HepG2 (cell line): ENCODE measurements around the gene CREG2. TPM values are rescaled to one million over a fixed set of nuclear protein-coding genes. Genes with fewer than 3 reads are reported as not detected.
A peak's percentile ranks its signal among the peaks of the same experiment; 100 is the strongest.

Experiments
- ARNTL ChIP-seq: sonication (generic); formaldehyde crosslinking; IDR thresholded peaks from 2 replicates; pipeline ENCODE4 v1.4.0; 2020; ENCODE audit warnings: mild to moderate bottlenecking, missing genetic modification reagents
- CAMTA2 ChIP-seq: sonication (generic); formaldehyde crosslinking; IDR thresholded peaks from 2 replicates; pipeline ENCODE4 v1.4.0; 2020; ENCODE audit warnings: mild to moderate bottlenecking, missing genetic modification reagents, borderline replicate concordance
- CBFB ChIP-seq: sonication (generic); formaldehyde crosslinking; IDR thresholded peaks from 2 replicates; pipeline ENCODE4 v1.4.0; 2020; ENCODE audit warnings: missing genetic modification reagents
- CBX2 ChIP-seq, 2 experiments: fragments of 200-600 bp in 1 of 2; sonication (generic); formaldehyde crosslinking in 1 of 2; IDR thresholded peaks; 2 replicates each; pipeline versions ENCODE4 v1.7.0 to v1.8.1; 2018 to 2022; ENCODE audit warnings: low read depth in 2 of 2, low read length in 1 of 2, mild to moderate bottlenecking in 1 of 2, missing genetic modification reagents in 1 of 2
- CCAR2 ChIP-seq: fragments of 200-400 bp; formaldehyde crosslinking; optimal IDR thresholded peaks from 2 replicates; pipeline ENCODE3; 2018; ENCODE audit warnings: low read depth, mild to moderate bottlenecking, low read length, moderate library complexity
- FOXP1 ChIP-seq, 2 experiments: fragments of 450-650 bp in 1 of 2; IDR thresholded peaks; 2 replicates each; pipeline ENCODE4 v1.6.1; 2017 to 2018; ENCODE audit warnings: antibody characterized with exemption in 1 of 2
- HMGA1 ChIP-seq: sonication (generic); formaldehyde crosslinking; conservative IDR thresholded peaks from 2 replicates; pipeline ENCODE4 v1.4.0; 2020; ENCODE audit warnings: missing genetic modification reagents
- HNRNPL ChIP-seq: fragments of 200-400 bp; formaldehyde crosslinking; IDR thresholded peaks from 2 replicates; pipeline ENCODE4 v1.6.1; 2017; ENCODE audit warnings: mild to moderate bottlenecking, low read depth, low read length
- HOXA9 ChIP-seq: sonication (generic); formaldehyde crosslinking; IDR thresholded peaks from 2 replicates; pipeline ENCODE4 v1.8.1; 2022; ENCODE audit warnings: missing genetic modification reagents, mild to moderate bottlenecking, moderate library complexity, borderline replicate concordance
- JUNB ChIP-seq: sonication (generic); formaldehyde crosslinking; IDR thresholded peaks from 2 replicates; pipeline ENCODE4 v1.8.0; 2022; ENCODE audit warnings: missing genetic modification reagents, mild to moderate bottlenecking, borderline replicate concordance
- PCBP2 ChIP-seq: fragments of 200-400 bp; formaldehyde crosslinking; optimal IDR thresholded peaks from 2 replicates; pipeline ENCODE3; 2018; ENCODE audit warnings: low read length, low read depth; ENCODE audit not compliant: poor library complexity, severe bottlenecking
- RBAK ChIP-seq: sonication (generic); formaldehyde crosslinking; IDR thresholded peaks from 2 replicates; pipeline ENCODE4 v1.5.1; 2020; ENCODE audit warnings: mild to moderate bottlenecking, missing genetic modification reagents
- ZBTB39 ChIP-seq: sonication (generic); formaldehyde crosslinking; IDR thresholded peaks from 2 replicates; pipeline ENCODE4 v1.5.0; 2020; ENCODE audit warnings: missing genetic modification reagents
- ZNF160 ChIP-seq: sonication (generic); formaldehyde crosslinking; IDR thresholded peaks from 2 replicates; pipeline ENCODE4 v1.8.0; 2022; ENCODE audit warnings: mild to moderate bottlenecking, inconsistent platforms, missing genetic modification reagents
- ZNF263 ChIP-seq: sonication (generic); formaldehyde crosslinking; IDR thresholded peaks from 2 replicates; pipeline ENCODE4 v1.4.0; 2020; ENCODE audit warnings: missing genetic modification reagents
- ZNF451 ChIP-seq: sonication (generic); formaldehyde crosslinking; IDR thresholded peaks from 2 replicates; pipeline ENCODE4 v1.5.0; 2020; ENCODE audit warnings: mild to moderate bottlenecking, missing genetic modification reagents
- ZNF549 ChIP-seq: sonication (generic); formaldehyde crosslinking; IDR thresholded peaks from 2 replicates; pipeline ENCODE4 v1.5.0; 2020; ENCODE audit warnings: missing genetic modification reagents
- ZNF563 ChIP-seq: sonication (generic); formaldehyde crosslinking; IDR thresholded peaks from 2 replicates; pipeline ENCODE4 v1.8.0; 2022; ENCODE audit warnings: mild to moderate bottlenecking, moderate library complexity, missing genetic modification reagents
- ZNF720 ChIP-seq: sonication (generic); formaldehyde crosslinking; IDR thresholded peaks from 2 replicates; pipeline ENCODE4 v1.4.0; 2020; ENCODE audit warnings: missing genetic modification reagents
- ZNF883 ChIP-seq: sonication (generic); formaldehyde crosslinking; IDR thresholded peaks from 2 replicates; pipeline ENCODE4 v1.5.1; 2020; ENCODE audit warnings: mild to moderate bottlenecking, missing genetic modification reagents; ENCODE audit errors: not compliant biosample characterization
- polyA plus RNA-seq, 8 experiments: library from polyadenylated mRNA; depleted of rRNA in 3 of 8; stranded (reverse) in 7 of 8; unstranded in 1 of 8; fragments of >200 nt; fragmentation: Illumina TruSeq in 4 of 8; extraction: Trizol in 4 of 8; gene quantifications; 2 replicates each; pipeline versions ENCODE4 v1.2.1 to v1.2.3, GENCODE V29; 2011 to 2016; ENCODE audit warnings: low read depth in 4 of 8, missing spikeins in 1 of 8, mixed read lengths in 1 of 8; ENCODE audit not compliant: insufficient read depth in 1 of 8
- total RNA-seq, 5 experiments: library from RNA; depleted of rRNA; stranded (reverse); fragments of >200 nt; fragmentation: Illumina TruSeq; extraction: Trizol; gene quantifications; 2 replicates each; pipeline ENCODE4 v1.2.3, GENCODE V29; 2016; ENCODE audit warnings: low read depth in 1 of 5
- TF ChIP-seq, protein P1 (sequence below): sonication (generic); formaldehyde crosslinking; IDR thresholded peaks from 2 replicates; pipeline ENCODE4 v1.5.1; 2020; ENCODE audit warnings: mild to moderate bottlenecking, missing genetic modification reagents, moderate library complexity

Gene CREG2
- total and polyA plus RNA-seq, 2 of the 13 experiments (the other 11 are each of a cell fraction or from before 2014, with no cell fraction given), result 0.18 to 0.26 TPM

- TF ChIP-seq JUNB (CRISPR knock-in tag) (no peak), CCAR2 (no peak), ZNF883 (CRISPR knock-in tag) (no peak), HNRNPL (0 out of 2 replicates have a peak, but pooled peaks have one; percentile 24), HMGA1 (CRISPR knock-in tag) (no peak), CAMTA2 (CRISPR knock-in tag) (no peak), ZNF160 (CRISPR knock-in tag) (no peak), ZNF720 (CRISPR knock-in tag) (no peak), ZNF451 (CRISPR knock-in tag) (peak; percentile 46; the same call in 1 of the 2 replicates), ZNF263 (CRISPR knock-in tag) (no peak), ZNF563 (CRISPR knock-in tag) (peak; percentile 93), ZBTB39 (CRISPR knock-in tag) (no peak; the same call in 1 of the 2 replicates), RBAK (CRISPR knock-in tag) (no peak), CBX2 (IDR thresholded peaks at IDR 0.05; ENCODE audit: low read depth, low read length) (no peak), CBX2 (CRISPR knock-in tag; IDR thresholded peaks at IDR 0.05; ENCODE audit: low read depth) (0 out of 2 replicates have a peak, but pooled peaks have one; percentile 33), FOXP1 (IDR thresholded peaks at IDR 0.05) (no peak), FOXP1 (CRISPR knock-in tag; IDR thresholded peaks at IDR 0.05) (no peak), PCBP2 (no peak), ZNF549 (no peak), HOXA9 (CRISPR knock-in tag) (no peak), ARNTL (CRISPR knock-in tag) (no peak), CBFB (0 out of 2 replicates have a peak, but pooled peaks have one; percentile 14)
- TF ChIP-seq, protein P1, sequence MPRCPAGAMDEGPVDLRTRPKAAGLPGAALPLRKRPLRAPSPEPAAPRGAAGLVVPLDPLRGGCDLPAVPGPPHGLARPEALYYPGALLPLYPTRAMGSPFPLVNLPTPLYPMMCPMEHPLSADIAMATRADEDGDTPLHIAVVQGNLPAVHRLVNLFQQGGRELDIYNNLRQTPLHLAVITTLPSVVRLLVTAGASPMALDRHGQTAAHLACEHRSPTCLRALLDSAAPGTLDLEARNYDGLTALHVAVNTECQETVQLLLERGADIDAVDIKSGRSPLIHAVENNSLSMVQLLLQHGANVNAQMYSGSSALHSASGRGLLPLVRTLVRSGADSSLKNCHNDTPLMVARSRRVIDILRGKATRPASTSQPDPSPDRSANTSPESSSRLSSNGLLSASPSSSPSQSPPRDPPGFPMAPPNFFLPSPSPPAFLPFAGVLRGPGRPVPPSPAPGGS, result no peak
Observed at GRCh38 chr2:101387151-101387834, at the start of gene CREG2 (continued).
